ENCODE results near the gene PGAP3. TPM values are rescaled to one million over a fixed set of nuclear protein-coding genes. Genes with fewer than 3 reads are reported as not detected.

PGAP3 gene, protein sequence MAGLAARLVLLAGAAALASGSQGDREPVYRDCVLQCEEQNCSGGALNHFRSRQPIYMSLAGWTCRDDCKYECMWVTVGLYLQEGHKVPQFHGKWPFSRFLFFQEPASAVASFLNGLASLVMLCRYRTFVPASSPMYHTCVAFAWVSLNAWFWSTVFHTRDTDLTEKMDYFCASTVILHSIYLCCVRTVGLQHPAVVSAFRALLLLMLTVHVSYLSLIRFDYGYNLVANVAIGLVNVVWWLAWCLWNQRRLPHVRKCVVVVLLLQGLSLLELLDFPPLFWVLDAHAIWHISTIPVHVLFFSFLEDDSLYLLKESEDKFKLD
- total RNA-seq, result 10.3 and 10.9 TPM in 2 replicates

DNA sequence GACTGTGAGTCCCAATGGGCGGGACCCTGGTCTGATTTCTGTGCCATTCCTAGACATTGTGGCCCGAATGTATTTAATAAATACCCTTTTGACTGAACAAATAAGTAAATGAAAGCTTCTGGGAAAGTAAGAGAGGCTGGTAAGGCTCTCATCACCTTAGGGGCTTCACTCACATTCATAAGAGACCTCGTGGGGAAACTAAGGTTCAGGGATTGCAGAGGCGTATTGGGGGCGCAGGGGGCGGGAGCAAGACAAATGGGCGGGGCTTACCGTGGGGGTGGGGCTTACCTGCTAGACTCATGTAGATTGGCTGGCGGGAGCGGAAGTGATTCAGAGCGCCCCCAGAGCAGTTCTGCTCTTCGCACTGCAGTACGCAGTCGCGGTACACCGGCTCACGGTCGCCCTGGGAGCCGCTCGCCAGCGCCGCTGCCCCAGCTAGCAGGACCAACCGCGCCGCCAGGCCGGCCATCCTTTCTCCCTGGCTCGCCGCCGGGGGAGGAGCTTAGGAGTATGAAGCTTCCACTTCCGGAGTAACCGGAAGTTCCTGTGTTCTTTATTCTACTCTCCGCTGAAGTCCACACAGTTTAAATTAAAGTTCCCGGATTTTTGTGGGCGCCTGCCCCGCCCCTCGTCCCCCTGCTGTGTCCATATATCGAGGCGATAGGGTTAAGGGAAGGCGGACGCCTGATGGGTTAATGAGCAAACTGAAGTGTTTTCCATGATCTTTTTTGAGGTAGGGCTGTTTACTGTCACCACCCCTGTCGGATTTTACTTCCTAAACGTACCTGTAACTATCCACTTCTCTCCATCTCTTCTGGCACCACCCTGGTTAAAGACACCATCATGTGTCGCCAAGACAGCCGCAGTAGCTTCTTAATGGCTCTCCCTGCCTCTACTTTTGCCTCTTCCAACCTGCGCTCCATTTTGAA, at the start of gene PGAP3:
TSS of gene PGAP3 (minus strand) at position 512 of the 929 bp plus-strand sequence. CDS start at position 469, 43 bp downstream.
- TF ChIP-seq, protein P1, sequence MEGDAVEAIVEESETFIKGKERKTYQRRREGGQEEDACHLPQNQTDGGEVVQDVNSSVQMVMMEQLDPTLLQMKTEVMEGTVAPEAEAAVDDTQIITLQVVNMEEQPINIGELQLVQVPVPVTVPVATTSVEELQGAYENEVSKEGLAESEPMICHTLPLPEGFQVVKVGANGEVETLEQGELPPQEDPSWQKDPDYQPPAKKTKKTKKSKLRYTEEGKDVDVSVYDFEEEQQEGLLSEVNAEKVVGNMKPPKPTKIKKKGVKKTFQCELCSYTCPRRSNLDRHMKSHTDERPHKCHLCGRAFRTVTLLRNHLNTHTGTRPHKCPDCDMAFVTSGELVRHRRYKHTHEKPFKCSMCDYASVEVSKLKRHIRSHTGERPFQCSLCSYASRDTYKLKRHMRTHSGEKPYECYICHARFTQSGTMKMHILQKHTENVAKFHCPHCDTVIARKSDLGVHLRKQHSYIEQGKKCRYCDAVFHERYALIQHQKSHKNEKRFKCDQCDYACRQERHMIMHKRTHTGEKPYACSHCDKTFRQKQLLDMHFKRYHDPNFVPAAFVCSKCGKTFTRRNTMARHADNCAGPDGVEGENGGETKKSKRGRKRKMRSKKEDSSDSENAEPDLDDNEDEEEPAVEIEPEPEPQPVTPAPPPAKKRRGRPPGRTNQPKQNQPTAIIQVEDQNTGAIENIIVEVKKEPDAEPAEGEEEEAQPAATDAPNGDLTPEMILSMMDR (IDR thresholded peaks at IDR 0.05; ENCODE audit: extremely low read depth, low read depth, low read length), result no peak
- H3K4me2 ChIP-seq (ENCODE audit: insufficient read depth, low read length), result peak within 1 kb of the TSS; percentile 99
- no peaks in the 10 kb centered on the region for H3K9me3 ChIP-seq (ENCODE audit: low read depth, low read length)
- no peaks in the 10 kb centered on the region for H3K36me3 ChIP-seq (ENCODE audit: insufficient read depth, low read length)
- peak; percentile 98 for DNase-seq (ENCODE audit: insufficient read length, low spot score, missing footprints)
- H3K79me2 ChIP-seq (ENCODE audit: insufficient read depth, low read length), result no peaks in the 10 kb centered on the region
- H3K4me1 ChIP-seq (ENCODE audit: insufficient read depth, low read length), result peaks cover 15% of the 10 kb centered on the region
- H3K27ac ChIP-seq (ENCODE audit: low read depth, low read length), result peak within 1 kb of the TSS; percentile 73
- H3K27me3 ChIP-seq (ENCODE audit: insufficient read depth, low read length), result no peaks in the 10 kb centered on the region
- peak within 1 kb of the TSS; percentile 99 for H2AFZ ChIP-seq (ENCODE audit: low read length)
- H3K4me3 ChIP-seq (ENCODE audit: insufficient read depth, low read length), result peak within 1 kb of the TSS; percentile 96
- H4K20me1 ChIP-seq (ENCODE audit: insufficient read depth, low read length), result no peaks in the 10 kb centered on the region

DNA sequence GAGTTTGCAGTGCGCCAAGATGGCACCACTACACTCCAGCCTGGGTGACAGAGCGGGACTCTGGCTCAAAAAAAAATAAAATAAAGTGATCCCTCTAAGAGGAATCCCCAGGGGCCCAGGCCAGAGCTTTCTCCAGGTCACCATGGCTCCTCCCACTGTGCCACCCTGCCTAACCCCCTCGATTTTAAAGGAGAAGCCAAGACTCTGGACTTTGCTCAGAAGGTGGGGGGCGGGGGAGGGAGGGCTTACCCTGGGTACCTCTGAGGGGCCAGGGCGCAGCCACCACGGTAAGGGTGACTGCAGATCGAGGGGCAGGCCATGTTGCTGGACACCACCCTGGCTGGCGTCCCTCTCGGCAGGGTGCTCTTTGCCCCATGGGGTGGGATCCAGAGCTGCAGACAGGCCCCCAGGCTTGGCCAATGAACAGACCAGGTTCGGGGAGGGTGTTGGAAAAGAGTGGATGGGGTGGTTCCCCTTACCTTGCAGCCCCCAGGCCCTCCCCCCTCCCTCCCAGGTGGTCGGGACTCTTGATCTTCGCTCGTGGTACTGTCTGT, 49.4 kb upstream of the PGAP3 start:
- peak; percentile 35 for DNase-seq (ENCODE audit: insufficient read length, low spot score, missing footprints)

DNA sequence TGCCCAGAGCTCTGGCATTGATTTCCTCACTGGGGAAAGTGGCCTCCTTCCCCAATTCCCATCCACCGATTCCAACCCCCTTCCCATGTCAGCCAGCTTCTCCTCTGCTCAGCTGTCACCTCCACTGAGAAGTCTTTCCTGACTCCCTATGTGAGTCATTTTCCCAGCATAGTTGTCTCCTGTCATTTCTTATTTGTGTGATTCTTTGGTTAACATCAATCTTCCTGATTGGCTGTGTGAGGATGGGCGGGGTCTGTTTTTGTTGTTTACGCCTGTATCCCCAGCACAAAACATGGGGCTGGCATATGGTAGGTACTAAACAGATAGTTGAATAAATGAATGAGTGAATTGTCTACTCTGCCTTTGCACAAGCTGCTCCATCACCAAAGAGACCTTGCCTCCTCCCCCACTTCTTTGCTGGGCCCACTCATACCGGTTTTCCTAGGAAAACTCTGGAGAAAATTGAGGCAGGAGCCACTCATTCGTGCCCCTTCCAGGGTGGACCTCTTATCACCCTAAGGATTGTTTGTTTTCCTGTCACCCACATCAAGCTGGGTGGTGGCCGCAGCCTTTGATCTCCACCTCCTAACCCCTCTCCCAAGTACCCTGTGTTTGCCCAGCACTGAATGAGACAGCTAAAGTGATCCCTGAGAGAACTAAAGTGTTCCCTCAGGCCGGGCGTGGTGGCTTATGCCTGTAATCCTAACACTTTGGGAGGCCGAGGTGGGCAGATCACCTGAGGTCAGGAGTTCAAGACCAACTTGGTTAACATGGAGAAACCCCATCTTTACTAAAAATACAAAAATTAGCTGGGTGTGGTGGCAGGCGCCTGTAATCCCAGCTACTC, 48.7 kb upstream of the PGAP3 start:
- Histone ChIP-seq H3K4me1 (ENCODE audit: insufficient read depth, low read length) (peaks cover 19% of the 10 kb centered on the region), H3K27ac (ENCODE audit: low read depth, low read length) (no peak overlapping the region), H3K27me3 (ENCODE audit: insufficient read depth, low read length) (peaks cover 14% of the 10 kb centered on the region), H3K4me2 (ENCODE audit: insufficient read depth, low read length) (no peak overlapping the region), H2AFZ (ENCODE audit: low read length) (no peak overlapping the region), H3K36me3 (ENCODE audit: insufficient read depth, low read length) (no peaks in the 10 kb centered on the region), H3K4me3 (ENCODE audit: insufficient read depth, low read length) (no peak overlapping the region), H4K20me1 (ENCODE audit: insufficient read depth, low read length) (no peaks in the 10 kb centered on the region), H3K79me2 (ENCODE audit: insufficient read depth, low read length) (no peaks in the 10 kb centered on the region), H3K9me3 (ENCODE audit: low read depth, low read length) (no peaks in the 10 kb centered on the region)
- DNase-seq (ENCODE audit: insufficient read length, low spot score, missing footprints), result peak; percentile 76
- TF ChIP-seq, protein P1 (IDR thresholded peaks at IDR 0.05; ENCODE audit: extremely low read depth, low read depth, low read length), result no peak

More for the DNA sequence above, 49.4 kb upstream of the PGAP3 start:
- peaks cover 14% of the 10 kb centered on the region for H3K27me3 ChIP-seq (ENCODE audit: insufficient read depth, low read length)
- no peaks in the 10 kb centered on the region for H4K20me1 ChIP-seq (ENCODE audit: insufficient read depth, low read length)
- H3K4me1 ChIP-seq (ENCODE audit: insufficient read depth, low read length), result peaks cover 19% of the 10 kb centered on the region
- no peaks in the 10 kb centered on the region for H3K36me3 ChIP-seq (ENCODE audit: insufficient read depth, low read length)
- TF ChIP-seq, protein P1 (IDR thresholded peaks at IDR 0.05; ENCODE audit: extremely low read depth, low read depth, low read length), result no peak
- no peaks in the 10 kb centered on the region for H3K9me3 ChIP-seq (ENCODE audit: low read depth, low read length)
- no peak overlapping the region for H3K4me2 ChIP-seq (ENCODE audit: insufficient read depth, low read length)
- no peak overlapping the region for H3K27ac ChIP-seq (ENCODE audit: low read depth, low read length)
- no peaks in the 10 kb centered on the region for H3K79me2 ChIP-seq (ENCODE audit: insufficient read depth, low read length)
- no peak overlapping the region for H2AFZ ChIP-seq (ENCODE audit: low read length)
- H3K4me3 ChIP-seq (ENCODE audit: insufficient read depth, low read length), result no peak overlapping the region

Data from osteoblast (primary cell).